Hypothalamus (tissue), 51 donors: Measurements from ENCODE around the gene ACTL6B.
"Not testable (repeated sequence)": the region's sequence is repeated elsewhere in the genome, so short reads cannot be mapped to it uniquely, and the experiment has no call there.

Source experiments
- DNase-seq, 51 donors: peaks; one replicate each; lab custom pipeline; 2025; lab: John Stamatoyannopoulos, UW

ACTL6B gene

DNA sequence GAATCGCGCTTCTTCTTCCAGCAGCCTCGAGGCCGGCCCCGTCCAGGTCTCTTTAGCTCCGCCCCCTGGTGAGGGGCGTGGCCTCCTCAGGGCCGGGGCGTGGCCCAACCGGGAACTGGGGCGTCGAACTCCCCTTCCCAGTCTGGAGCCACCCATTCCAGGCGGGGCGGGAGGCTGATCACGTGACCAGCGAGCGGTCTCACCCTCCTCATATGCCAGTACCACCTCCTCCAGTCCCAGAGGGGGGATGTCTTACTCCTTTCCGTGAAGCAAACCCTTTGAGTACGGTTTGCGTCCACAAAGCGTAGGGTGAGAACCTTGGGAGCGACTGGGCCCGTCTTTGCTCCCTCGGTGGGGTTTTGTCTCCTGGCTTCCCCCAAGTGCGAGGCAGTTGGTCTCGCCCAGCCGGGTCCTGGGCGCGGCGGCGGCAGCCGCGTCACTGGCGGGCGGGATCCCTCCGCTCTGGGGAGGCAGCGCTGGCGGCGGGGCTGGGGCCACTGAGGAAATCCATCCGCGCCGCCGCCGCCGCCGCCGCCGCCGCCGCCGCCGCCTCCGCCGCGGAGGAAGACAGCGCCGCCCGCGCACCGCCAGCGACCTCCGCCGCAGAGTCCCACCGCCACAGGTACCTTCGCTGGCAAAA lies 17.2 kb upstream of the ACTL6B start, which contains the start of gene GNB2:
GNB2 (plus strand) TSS at position 439 of the 640 bp plus-strand sequence. CDS start 2,526 bp downstream, outside the sequence.
- DNase-seq: peak; percentile 88 to 100 (median 98)

DNA sequence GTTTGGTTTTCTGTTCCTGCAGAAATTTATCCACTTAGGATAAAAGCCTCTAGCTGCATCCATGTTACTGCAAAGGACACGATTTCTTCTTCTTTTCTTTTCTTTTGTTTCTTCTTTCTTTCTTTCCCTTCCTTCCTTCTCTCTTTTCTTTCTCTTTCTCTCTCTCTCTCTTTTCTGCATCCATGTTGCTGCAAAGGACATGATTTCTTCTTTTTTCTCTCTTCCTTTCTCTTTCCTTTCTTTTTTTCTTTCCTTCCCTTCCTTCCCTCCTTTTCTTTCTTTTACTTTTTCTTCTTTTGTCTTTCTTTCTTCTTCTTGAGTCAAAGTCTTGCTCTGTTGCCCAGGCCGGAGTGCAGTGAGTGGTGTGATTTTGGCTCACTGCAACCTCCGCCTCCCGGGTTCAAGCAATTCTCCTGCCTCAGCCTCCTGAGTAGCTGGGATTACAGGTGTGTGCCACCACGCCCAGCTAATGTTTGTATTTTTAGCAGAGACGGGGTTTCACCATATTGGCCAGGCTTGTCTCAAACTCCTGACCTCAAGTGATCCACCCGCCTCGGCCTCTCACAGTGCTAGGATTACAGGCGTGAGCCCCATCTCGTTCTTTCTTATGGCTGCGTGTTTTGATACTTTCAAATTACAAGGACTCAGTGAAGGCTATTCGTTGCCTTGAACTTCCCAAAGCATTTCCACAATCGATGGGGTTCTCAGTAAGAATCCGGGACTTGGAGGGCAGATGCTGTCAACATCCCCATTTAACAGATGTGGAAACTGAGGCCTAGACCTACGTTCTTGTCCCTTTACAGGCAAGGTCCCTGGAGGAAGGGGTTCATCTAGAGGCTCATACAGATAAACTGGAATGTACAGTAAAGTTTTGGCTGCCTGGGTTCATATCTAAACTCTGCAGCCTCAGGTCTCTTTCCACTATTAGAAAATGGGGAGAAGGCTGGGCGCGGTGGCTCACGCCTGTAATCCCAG lies 15.4 kb upstream of the ACTL6B start:
- DNase-seq: no peak

DNA sequence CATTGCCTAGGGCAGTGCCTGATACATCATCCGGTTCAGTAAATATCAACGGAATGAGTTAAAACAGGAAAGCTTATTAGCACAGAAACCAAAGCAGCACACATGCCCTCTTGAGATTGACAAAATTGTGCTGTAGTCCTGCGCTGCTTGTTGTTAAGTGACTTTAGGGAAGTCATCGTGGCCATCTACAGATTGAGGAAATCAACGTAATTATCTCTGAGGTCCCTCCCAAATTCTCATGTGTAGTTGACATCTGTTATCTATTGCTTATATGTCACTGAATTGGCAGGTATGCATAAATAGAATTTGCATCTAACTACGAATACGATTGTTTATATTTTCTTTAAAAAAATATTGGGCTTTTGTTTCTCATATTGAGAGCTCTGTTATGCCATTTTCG lies 13.8 kb upstream of the ACTL6B start:
- no peak for DNase-seq

DNA sequence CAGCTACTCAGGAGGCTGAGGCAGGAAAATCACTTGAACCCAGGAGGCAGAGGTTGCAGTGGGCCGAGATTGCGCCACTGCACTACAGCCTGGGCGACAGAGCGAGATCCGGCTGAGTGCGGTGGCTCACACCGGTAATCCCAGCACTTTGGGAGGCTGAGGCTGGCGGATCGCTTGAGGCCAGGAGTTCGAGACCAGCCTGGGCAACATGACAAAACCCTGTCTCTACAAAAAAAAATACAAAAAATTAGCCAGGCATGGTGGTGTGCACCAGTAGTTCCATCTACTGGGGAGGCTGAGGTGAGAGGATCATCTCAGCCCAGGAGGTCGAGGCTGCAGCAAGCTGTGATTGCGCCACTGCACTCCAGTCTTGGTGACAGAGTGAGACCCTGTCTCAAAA lies 12.9 kb upstream of the ACTL6B start:
- not testable (repeated sequence) for DNase-seq

GRCh38 chr7:100668069-100668449 lies 11.8 kb upstream of the ACTL6B start:
- DNase-seq: no peak

GRCh38 chr7:100667331-100668068 lies 11.3 kb upstream of the ACTL6B start:
- no peak for DNase-seq

DNA sequence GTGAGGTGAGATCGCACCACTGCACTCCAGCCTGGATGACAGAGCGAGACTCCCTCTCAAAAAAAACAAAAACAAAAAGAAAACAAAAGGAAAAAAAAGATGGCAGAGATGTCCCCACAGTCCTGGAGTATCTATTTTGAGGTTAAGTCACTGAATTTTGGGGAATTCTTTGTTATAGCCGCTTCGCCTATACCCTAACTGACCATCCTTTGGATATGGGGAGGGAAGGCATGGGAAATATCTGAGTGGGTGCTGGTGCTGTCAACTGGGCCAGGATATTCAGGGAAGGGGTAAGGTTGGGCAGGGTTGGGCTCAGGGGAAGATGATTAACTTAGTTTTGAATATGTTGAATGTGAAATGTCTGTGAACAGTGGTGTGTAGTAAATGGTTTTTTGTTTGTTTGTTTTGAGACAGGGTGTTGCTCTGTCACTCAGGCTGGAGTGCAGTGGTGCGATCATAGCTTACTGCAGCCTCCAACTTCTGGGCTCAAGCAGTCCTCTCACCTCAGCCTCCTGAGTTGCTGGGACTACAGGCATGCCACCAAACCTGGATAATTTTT lies 9.0 kb upstream of the ACTL6B start:
- no peak for DNase-seq

- DNase-seq: not testable (repeated sequence)
These were observed 6.0 kb upstream of the ACTL6B start for GRCh38 chr7:100662194-100662776.

DNA sequence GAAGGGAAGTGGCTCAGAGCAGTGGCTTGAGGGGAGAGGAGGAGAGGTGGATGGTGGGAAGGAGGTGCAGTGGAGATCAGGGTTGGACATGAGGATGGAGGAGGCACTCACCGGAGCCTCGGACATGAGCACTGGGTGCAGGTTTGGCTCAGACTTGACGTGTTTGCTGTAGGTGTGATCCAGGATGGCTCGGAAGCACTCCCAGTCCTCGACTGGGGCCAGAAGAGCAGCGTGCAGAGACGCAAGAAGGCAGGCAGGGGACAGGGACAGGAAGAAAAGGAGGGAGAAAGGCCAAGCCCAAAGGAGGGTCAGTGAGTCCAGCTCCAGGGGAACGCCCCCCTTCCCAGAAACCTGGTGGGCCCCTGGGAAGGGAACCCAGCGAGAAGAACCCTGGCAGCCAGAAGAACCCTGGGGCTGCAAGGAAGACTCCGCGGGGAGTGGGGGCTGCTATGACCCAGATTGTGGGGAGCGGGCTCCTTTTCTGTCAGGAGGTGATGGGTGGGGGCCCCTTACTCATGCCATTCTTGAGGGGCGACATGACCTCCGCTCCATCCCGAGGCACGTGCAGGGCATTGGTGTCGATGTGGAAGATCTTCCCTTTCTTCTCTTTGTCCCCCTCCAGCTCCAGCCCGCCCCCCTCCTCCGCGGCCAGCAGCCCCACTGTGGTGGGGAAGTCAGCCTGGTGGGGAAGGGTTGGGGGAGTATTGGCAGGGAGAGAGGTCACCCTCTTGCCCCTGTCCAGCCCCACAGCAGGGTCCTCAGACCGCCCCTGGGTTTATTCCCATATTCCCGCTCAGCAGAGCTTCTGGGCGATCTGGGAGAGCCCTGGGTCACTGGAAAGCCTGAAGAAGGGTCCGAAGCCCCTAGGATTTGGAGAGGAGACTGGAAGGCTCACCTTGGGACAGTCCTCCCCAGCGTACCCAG lies 1.1 kb downstream of the ACTL6B start:
- no peak for DNase-seq

- no peak for DNase-seq
These were observed 6.3 kb downstream of the ACTL6B start for GRCh38 chr7:100649826-100650565.

DNA sequence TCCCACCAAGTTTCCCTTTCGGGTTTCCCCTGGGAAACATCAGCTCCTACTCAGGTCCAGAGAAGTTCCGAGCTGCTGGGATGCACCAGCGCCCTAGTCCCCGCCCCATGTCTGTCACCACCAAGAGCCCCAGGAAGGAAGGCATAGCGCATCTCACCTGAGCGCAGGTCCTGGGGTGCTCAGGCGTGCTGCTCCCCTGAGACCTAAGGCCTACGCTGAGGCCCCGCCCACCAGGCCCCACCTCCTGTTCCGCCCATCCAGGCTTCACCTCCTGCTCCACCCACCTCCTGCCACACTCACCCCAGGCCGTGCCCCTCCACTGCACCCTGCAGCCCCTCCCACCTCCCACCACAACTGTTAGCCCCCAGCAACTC lies 13.7 kb downstream of the ACTL6B start:
- no peak for DNase-seq

GRCh38 chr7:100641860-100642533 lies 14.3 kb downstream of the ACTL6B start:
- DNase-seq: no peak

- DNase-seq: no peak
These were observed 14.8 kb downstream of the ACTL6B start, which contains the start of gene TFR2 for GRCh38 chr7:100641463-100641859. Gene TFR2 (minus strand): TSS chr7:100641552. CDS start chr7:100641509, 43 bp downstream.

GRCh38 chr7:100640517-100641440 lies 15.5 kb downstream of the ACTL6B start:
- no peak for DNase-seq

- no peak for DNase-seq
These were observed 16.2 kb downstream of the ACTL6B start for GRCh38 chr7:100639995-100640516.

DNA sequence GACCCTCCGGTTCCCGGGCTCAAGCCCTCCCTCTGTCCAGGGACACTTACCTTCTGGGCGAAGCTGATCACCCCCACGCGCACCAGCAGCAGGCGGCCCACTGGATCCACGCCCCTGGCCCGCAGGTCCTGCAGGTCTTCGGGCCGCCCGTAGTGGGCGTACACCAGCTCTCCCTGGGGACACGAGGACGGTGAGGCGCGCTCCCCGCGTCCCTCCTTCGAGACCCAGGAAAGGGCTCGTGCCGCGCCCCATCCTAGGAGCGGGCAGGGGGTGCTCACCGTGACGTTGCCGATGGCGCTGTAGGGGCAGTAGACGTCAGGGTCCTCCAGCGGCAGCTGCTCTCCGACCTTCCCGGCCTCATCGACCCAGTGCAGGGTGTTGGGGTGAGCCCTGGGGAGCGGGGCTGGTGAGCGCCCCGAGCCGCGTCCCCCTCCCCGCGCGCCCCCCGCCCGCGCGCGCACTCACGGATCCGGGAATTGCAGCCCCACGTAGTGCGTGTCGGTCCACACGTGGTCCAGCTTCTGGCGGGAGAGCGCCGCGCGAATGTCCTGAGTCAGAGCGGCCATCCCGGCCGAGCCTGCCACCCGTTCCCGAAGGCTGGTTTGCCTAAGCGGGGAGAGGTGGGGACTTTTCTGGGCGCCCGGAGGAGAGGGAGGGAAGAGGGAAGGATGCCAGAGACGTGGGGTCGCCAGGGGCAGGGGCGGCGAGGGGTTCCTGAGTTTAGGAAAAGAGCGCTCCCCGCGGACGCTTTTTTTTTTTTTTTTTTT lies 23.1 kb downstream of the ACTL6B start:
- peak in 15 of 51 donors; percentile 1 to 33 (median 14) for DNase-seq
